SIG-M5 treated with dmso at 0.1 percent for 504 hours (cell line): ENCODE data around the gene ZNHIT2.
"Not testable (repeated sequence)": the region's sequence is repeated elsewhere in the genome, so short reads cannot be mapped to it uniquely, and the experiment has no call there.

Experiments used
- DNase-seq: peaks from one replicate; lab custom pipeline; 2025; ENCODE audit not compliant: unreplicated experiment; lab: John Stamatoyannopoulos, UW

ZNHIT2 gene

DNA sequence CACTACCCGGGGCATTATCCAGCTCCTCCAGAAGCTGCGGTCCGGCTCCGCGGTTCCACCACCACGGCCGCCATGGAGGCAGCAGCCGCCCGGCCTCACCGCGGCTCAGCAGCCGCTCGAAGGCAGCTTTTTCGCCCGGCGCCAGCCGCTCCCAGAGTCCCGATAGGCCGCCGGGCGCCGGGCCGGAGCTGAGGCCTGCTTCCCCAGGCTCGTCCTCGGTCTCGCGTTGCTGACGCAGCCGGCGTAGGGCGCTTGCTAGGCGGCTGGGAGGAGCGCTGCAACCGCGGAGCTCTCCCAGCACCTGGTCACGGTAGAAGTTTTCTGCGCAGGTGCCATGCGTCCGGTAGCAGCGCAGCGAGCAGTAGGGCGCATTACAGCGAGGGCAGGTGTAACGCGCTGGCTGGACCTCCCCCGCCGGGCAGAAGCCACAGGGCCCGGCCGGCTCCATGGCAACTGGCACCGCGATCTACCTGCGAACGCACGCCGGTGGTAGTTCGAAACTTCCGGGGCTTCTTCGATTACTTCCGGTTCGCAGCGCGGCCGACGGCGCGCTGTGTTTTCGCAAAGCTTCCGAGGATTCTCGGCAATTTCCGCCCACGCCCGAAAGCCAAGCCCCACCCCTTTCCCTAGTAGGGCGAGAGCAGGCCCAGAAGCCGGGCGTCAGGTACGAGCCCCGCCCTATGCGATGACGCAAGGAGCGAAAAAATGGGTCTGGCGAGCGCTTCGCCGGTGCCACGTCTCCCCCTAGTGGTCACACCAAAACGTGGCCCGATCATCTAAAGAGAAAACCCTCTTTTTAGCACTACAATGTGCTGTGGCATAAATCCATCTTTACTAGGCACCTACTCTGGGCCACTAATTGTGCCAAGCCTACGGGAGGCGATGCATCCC is at the start of gene ZNHIT2:
Gene ZNHIT2, minus strand, starts transcription at position 496 of the 891 bp plus-strand sequence. Its CDS starts 48 bp downstream, at position 448.
- peak; percentile 95 for DNase-seq

DNA sequence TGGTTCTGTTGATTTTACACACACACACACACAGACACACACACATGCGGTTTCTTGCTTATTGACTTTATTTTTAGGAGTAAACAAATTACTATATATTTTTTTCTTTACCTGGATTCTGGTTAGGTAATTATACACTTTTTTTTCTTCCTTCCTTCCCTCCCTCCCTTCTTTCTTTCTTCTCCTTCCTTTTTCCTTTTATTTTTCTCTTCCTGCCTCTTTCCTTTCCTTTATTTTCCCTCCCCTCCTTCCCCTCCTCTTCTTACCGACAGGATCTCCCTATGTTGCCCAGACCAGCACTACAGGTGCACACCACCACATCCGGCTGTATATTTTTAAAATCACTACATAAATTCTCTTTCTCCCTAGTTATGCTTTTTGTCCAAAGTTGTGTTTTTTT is 49.4 kb upstream of the ZNHIT2 start:
- no peak for DNase-seq

DNA sequence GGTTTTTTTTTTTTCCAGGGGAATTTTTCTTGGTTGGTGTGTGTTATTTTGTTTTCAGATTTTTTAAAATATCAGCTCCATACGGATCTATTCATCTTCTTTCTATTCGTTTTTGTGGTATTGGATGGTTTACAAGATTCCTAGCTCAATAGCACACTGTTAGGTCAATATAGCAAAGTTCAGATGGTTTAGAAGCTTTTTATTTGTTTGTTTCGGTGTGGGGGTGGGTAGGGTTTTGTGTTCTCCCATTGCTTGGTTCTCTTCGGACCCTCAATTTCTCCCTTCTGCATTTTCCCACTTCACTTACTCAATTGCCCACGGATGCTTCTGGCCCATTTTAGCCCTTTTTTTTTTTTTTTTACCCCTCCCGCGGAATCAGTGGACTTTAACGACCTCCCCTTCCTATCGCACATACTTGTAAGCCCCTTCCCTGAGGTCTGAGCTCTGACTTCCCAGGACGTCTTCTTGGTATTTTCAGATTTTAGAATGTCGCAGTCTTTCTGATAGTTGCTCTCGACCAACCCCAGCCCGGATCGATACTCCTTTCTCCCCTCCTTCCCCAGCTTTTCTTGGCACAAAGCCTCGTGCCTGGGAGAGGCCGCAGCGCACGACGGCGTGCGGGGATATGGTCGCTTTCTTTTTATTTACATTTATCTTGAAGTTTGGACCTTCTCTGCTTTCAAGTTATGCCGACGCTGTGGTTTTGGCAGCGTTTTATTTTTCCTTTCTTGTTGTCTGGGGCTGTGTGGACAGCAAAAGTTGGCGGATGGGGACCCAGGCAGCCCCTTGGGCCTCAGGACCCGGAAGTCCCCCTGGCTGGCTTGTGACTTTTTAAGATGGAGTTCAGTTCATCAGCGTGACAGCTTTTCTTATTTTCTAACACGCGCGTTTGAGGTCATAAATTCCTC is 48.2 kb upstream of the ZNHIT2 start:
- DNase-seq = no peak

DNA sequence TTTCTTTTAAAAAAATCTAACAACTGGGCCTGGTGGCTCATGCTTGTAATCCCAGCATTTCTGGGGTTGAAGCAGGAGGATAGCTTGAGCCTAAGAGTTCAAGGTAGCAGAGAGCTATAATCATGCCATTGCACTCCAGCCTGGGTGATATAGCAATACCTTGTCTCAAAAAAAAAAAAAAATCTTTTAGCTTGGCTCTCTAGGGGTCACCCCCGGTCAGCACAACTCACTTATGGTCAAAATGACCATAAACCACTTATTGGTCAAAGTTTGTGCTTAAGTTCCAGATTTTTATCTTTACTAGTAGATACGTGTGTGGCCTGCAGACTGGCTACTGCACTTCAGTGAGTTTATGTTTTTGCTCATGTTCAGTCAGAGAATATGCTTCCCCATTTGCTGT is 46.2 kb upstream of the ZNHIT2 start:
- no peak for DNase-seq

DNA sequence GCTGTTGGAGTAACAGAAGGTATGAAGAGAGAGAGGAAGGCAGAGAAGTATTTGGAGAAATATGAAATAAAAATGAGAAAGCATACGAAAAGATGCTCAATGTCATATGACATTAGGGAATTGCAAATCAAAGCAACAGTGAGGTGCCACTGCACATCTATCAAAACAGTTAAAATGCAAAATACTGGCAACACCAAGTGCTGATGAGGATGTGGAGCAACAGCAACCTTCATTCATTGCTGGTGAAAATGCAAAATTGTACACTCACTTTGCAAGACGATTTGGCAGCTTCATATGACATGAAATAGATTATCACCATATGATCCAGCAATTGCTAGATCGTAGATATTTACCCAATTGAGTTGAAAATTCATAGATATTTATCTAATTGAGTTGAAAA is 43.1 kb upstream of the ZNHIT2 start:
- DNase-seq = no peak

DNA sequence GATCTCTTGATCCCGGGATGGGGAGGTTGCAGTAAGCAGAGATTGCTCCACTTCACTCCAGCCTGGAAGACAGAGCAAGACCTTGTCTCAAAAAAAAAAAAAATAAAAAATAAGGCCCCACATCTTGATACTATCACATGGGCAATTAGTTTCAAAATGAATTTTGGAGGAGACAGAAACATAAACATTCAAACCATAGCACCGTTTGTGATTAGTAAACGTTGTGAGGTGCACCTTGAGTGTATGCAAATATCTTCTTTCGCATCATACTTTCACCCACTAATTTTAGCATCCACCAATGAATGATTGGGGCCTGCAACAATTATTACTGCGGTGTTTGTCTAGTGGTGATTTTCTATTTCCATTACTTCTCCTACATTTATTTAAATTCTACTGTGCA is 41.5 kb upstream of the ZNHIT2 start:
- DNase-seq = no peak

DNA sequence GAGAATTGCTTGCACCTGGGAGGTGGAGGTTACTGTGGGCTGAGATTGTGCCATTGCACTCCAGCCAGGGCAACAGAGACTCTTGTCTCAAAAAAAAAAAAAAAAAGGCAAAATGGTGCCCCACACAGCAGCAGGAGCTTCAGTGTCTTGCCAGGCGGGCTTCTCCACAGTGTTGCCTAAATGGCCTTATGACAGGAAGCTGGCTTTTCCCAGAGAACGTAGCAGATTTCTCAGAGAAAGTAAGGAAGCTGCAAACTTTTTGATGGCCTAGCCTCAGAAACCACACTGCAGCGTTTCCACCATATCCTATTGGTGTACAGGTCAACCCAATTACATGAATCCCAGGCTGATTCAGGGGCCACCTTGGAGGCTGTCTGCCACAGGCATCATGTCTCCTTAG is 39.8 kb upstream of the ZNHIT2 start:
- no peak for DNase-seq

DNA sequence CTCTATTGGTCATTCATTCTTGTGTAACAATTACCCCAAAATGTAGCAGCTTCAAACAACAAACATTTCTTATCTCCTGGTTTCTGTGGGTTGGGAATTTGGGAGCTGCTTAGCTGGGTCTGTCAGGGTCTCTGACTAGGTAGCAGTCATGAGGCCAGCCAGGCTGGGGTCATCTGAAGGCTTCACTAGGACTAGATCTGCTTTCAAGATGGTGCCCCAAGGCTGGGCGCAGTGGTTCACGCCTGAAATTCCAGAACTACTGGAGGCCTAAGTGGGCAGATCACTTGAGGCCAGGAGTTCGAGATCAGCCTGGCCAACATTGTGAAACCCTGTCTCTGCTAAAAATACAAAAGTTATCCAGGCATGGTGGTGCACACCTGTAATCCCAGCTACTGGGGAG is 39.4 kb upstream of the ZNHIT2 start:
- no peak for DNase-seq

DNA sequence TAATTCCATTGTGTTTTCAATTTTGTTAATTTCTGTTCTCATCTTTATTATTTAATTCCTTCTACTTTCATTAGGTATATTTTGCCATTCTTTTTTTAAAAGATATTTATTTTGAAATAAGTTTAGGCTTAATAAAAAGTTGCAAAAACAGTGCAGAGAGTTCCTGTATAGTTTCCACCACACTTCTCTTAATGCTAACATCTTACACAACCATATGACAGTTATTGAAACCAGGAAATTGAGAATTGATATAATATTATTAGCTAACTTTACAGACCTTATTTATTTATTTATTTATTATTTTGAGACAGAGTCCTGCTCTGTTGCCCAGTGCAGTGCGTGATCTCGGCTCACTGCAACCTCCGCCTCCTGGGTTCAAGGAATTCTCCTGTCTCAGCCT is 38.8 kb upstream of the ZNHIT2 start:
- DNase-seq = no peak

DNA sequence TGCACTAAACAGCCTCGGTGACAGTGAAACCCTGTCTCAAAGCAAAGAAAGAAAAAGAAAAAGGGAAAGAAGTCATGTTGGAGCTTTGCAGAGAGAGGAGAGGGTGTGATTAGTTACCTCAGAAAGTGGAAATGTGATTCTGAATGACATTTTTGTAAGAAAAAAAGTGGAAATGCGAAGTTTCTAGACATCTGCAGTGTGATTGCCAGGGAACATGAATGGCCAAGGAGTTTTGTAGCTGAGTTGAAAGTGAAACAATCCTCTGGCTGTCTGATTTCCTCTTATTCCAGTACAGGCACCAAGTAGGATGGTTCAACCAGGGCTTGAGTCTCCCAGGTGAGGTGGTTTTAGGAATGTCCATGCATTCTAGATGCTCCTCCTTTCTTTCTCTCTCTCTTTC is 34.6 kb upstream of the ZNHIT2 start:
- DNase-seq = peak; percentile 28

DNA sequence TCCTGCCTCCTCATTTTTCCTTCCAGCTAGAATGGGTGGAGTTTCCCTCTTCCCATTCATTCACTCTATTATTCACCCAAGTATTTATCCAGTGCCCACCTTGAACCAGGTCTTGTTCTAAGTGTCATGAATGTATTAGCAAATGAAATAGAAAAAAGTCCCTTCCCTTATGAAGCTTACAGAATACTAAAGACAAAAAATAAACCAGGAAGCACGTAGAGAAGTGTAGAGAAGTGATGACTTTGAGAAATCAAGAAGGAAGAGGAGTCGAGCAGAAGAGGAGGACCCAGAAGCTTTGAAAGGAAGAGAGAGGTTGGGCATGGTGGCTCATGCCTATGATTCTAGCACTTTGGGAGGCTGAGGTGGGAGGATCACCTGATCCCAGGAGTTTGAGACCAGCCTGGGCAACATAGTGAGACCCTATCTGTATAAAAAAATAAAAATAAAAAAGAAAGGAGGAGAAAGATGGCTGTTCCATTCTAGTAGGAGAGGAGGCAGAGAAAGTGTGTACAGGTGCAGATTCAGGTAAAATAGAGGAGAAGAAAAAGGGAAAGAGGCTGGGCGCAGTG is 33.9 kb upstream of the ZNHIT2 start:
- no peak for DNase-seq

DNA sequence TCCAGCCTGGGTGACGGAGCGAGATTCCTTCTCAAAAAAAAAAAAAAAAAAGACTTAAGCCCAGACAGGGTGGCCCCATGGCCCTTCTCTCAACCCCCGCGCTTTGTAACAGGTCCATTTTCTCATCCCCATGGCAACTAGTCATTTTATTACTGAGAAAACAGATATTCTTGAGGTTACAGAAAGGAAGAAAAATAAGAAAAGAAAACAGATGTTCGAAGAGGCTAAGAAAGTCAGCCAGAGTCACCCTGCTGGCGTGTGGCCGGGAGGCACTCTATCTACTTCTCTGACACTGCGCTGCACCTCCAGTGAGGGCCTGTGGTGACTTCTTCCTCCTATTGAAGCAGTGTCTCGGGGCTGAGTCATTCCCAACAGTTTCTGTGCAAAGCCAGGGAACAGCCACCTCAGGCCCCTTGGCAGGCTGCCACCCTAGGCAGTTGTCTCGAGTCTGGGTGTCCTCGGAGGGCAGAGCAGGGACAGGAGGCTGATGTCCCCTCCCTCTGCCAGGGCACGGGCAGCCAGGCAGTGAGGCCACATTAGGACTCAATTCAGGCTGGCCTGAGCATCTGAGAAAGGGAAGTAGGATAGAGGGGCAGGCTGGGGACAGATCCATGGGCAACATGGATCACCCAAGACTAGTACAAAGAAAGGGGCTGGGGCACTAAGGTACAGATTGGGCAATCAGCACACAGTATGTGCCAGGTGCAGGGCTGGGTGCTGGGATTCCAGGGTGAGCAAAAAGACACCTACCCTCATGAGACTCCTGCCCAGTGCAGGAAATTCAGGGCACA is 33.2 kb upstream of the ZNHIT2 start:
- DNase-seq = peak; percentile 88

DNA sequence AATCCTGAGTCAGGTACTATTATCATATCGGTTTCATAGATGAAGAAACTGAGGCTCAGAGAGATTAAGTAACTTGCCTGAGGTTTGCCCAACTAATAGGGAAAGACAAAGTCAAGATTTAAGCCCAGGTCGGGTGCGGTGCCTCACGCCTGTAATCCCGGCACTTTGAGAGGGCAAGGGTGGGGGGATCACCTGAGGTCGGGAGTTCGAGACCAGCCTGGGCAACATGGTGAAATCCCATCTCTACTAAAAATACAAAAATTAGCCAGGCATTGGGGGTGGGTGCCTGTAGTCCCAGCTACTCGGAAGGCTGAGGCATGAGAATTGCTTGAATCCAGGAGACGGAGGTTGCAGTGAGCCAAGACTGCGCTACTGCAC is 32.6 kb upstream of the ZNHIT2 start:
- DNase-seq = not testable (repeated sequence)

DNA sequence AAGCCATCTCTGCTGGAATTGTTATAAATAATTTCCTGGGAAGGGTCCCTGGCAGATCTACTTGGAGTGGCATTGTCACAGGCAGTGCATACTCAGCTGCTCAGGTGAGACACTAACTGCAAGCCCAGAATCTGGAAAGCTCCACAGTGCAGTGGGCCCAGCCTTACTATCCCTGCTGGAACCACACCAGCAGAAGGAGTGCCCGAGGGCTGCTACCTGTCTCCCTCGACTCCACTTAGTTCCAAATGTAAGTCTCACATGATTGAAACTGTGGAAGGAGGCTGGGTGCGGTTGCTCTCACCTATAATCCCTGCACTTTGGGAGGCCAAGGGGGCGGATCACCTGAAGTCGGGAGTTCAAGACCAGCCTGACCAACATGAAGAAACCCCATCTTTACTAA is 31.2 kb upstream of the ZNHIT2 start:
- DNase-seq = no peak

DNA sequence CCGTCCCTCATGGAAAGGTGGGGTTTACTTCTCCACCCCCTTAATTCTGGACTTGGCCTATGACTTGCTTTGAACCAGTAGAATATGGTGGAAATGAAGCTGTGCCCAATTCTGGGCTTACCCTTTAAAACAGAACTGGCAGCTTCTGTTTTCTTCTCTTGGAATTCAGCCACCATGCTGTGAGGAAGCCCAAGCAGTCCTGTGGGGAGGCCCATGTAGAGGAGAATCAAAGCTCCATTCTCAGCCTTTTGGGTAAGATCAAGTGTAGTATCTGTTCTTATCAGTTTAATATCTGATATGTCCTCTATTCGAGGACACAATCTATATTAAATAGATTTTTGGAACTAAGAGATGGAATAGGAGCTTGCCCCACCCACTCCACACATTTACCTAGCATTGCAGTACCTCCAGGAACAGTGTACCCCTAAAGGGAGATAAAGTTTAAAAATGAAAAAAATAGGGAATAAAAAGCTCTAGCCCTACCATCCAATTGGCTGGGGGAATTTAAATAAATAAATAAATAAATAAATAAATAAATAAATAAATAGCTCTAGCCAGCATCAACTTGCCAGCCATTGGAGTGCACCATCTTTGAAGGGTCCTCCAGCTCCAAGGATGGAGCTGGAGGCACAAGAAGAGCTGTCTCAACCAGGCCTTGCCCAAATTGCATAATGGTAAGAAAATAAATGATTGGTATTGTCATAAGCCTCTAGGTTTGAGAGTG is 30.0 kb upstream of the ZNHIT2 start:
- no peak for DNase-seq

DNA sequence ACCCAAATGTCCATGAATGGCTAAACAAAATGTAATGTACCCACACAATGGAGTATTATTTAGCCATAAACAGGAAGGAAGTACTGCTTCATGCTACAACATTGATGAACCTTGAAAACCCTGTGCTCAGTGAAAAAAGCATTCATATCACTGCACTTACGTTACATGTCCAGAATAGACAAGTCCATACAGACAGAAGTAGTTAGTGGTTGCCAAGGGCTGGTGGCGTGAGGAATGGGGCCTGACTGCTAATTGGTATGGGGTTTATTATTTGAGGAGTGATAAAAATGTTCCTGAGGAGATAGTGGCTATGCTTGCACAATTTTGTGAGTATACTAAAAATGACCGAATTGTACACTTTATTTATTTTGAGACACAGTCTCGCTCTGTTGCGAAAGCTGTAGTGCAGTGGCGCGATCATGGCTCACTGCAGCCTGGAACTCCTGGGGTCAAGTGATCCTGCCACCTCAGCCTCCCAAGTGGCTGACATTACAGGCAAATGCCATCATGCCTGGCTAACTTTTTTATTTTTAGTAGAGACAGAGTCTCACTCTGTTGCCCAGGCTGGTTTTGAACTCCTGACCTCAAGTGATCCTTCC is 24.5 kb upstream of the ZNHIT2 start:
- no peak for DNase-seq

DNA sequence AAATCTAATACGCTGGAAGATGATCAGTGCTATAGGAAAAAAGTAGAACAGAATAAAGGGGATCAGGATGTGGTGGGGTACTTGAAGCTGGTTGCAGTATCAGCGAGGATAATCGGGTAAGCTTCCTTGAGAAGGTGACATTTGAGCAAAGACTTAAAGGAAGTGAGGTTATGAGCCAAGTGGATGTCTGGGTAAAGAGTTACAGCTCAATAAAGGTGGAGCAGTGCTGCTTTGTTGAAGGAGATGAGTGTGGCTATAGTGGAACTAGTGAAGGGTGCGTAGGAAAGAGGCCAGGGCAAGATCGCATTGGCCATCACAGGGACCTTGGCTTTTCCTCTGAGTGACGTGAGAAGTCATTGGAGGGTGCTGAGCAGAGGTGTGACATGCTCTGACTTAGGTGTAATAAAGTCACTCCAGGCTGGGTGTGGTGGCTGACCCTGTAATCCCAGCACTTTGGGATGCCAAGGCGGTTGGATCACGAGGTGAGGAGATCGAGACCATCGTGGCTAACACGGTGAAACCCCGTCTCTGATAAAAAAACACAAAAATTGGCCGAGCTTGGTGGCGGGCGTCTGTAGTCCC is 19.1 kb upstream of the ZNHIT2 start:
- DNase-seq = no peak

DNA sequence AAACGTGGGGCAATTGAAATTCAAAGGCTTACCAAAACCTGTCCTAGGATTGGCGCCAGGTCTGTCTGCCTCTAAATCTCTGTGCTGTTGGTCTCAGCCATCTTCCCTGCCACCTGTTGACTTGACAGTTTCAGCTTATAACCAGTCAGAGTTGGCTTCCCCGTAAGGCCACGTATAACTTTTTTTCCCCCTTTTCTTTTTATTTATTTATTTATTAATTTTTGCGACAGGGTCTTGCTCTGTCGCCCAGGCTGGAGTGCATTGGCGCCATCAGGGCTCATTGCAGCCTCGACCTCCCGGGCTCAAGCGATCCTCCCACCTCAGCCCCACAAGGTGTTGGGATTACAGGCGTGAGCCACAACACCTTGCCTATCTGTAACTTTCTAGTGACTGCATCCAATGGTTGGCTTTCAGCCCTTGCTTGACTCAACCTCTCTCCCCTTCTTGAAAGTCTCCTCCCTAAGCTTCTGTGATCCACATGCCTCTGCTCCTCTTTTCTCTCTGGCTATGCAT is 18.2 kb upstream of the ZNHIT2 start:
- DNase-seq = no peak

DNA sequence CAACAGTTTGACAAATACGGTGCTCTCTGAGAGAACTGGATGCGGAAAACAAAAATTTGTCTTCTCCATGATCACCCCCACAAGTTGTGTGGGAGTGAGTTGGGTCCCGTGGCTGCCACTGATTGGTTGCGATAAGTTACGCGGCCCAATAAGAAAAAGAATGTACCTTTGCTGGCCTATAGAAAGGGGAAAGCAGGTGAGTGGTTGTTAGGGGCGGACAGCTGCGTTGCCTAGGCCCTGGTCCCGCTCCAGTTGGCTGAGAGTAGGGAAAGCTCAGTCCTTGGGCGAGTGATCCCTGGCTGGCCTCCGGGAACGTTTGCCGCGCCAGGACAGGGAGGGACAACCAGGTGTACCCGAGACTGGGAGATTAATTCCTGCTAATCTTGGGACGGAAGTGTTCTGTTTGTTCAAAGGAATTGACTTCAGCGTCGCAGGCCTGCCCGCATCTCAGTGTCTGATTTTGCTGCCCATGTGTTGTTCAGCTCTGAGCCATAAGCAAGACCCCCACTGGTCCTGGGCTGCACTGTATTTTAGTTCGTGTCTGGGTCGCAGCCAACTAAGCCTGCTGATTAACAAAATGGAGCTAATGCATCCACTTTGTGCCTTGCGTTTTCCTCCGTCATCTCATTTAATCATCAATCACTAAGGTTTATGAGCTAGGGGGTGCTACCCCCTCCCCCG is 17.6 kb upstream of the ZNHIT2 start:
- peak; percentile 98 for DNase-seq
